Brain microvascular endothelial cell (primary cell): ENCODE data around the gene IPPK.
A peak's percentile ranks its signal among the peaks of the same experiment; 100 is the strongest.

Experiments used
- DNase-seq: peaks from one replicate; pipeline ENCODE4 v3.0.0-alpha.2; 2020
- H3K27ac ChIP-seq: fragments of 250-450 bp; sonication (Bioruptor Pico); 2 replicates; pipeline ENCODE4 v1.5.1; 2020; ENCODE audit warnings: mild to moderate bottlenecking, moderate library complexity
- H3K27me3 ChIP-seq: fragments of 250-450 bp; sonication (Bioruptor Pico); replicated peaks from 2 replicates; pipeline ENCODE4 v1.5.1; 2020; ENCODE audit warnings: mild to moderate bottlenecking
- H3K36me3 ChIP-seq: fragments of 250-450 bp; sonication (Bioruptor Pico); replicated peaks from 2 replicates; pipeline ENCODE4 v1.5.1; 2020; ENCODE audit warnings: mild to moderate bottlenecking
- H3K4me3 ChIP-seq: 2 replicates; pipeline ENCODE4 v1.5.1; 2011; ENCODE audit warnings: low read depth, mild to moderate bottlenecking, control low read depth, low read length, moderate library complexity
- CTCF ChIP-seq: IDR thresholded peaks from 2 replicates; pipeline ENCODE4 v1.5.1; 2011; ENCODE audit warnings: low read depth, mild to moderate bottlenecking, moderate library complexity, low read length, control low read depth, inconsistent platforms; ENCODE audit errors: missing control alignments
- in situ Hi-C: cut with HindIII; loops from 2 replicates; pipeline ENCODE4 v1.10.0; 2017; ENCODE audit warnings: low sequenced_read_pairs, low pct_ligation_motif_present

Gene IPPK

GRCh38 chr9:92709240-92709639, 39.3 kb upstream of the IPPK start:
- no peak overlapping the region for H3K4me3 ChIP-seq
- H3K36me3 ChIP-seq: peaks cover 20% of the 10 kb centered on the region
- no peaks in the 10 kb centered on the region for H3K27me3 ChIP-seq
- no peak overlapping the region for H3K27ac ChIP-seq
- TF ChIP-seq CTCF: no peak
- in situ Hi-C loops: loop anchor here (25.0 kb wide), 1 partner anchor 103 kb away; no protein-coding TSS in a partner anchor
- DNase-seq: no peak

- no peak overlapping the region for H3K27ac ChIP-seq
- DNase-seq: no peak
These were observed 37.6 kb upstream of the IPPK start for GRCh38 chr9:92707530-92707929.

GRCh38 chr9:92706218-92706940, 36.4 kb upstream of the IPPK start:
- Histone ChIP-seq H3K27me3 (no peaks in the 10 kb centered on the region), H3K4me3 (no peak overlapping the region), H3K36me3 (peaks cover 5% of the 10 kb centered on the region), H3K27ac (no peak overlapping the region)
- DNase-seq: no peak
- in situ Hi-C loops: loop anchor here (25.0 kb wide), 1 partner anchor 106 kb away; no protein-coding TSS in a partner anchor
- peak; percentile 60 for TF ChIP-seq CTCF

More at GRCh38 chr9:92707530-92707929, 37.6 kb upstream of the IPPK start:
- peaks cover 7% of the 10 kb centered on the region for H3K36me3 ChIP-seq
- no peak overlapping the region for H3K4me3 ChIP-seq
- in situ Hi-C loops: loop anchor here (25.0 kb wide), 1 partner anchor 105 kb away; no protein-coding TSS in a partner anchor
- no peaks in the 10 kb centered on the region for H3K27me3 ChIP-seq
- no peak for TF ChIP-seq CTCF

- H3K4me3 ChIP-seq: no peak overlapping the region
- no peak for DNase-seq
- H3K27me3 ChIP-seq: no peaks in the 10 kb centered on the region
- no peaks in the 10 kb centered on the region for H3K36me3 ChIP-seq
- no peak overlapping the region for H3K27ac ChIP-seq
- TF ChIP-seq CTCF: no peak
- in situ Hi-C loops: loop anchor here (25.0 kb wide), 1 partner anchor 108 kb away; no protein-coding TSS in a partner anchor
These were observed 34.6 kb upstream of the IPPK start for GRCh38 chr9:92704528-92704927.

GRCh38 chr9:92696619-92697018, 26.7 kb upstream of the IPPK start:
- in situ Hi-C loops: no loop called here
- DNase-seq: no peak

More at GRCh38 chr9:92696619-92697018, 26.7 kb upstream of the IPPK start:
- H3K36me3 ChIP-seq: no peaks in the 10 kb centered on the region
- no peak overlapping the region for H3K4me3 ChIP-seq
- no peak for TF ChIP-seq CTCF
- no peak overlapping the region for H3K27ac ChIP-seq
- no peaks in the 10 kb centered on the region for H3K27me3 ChIP-seq
